HepG2 (cell line): Measurements from ENCODE around the gene STX8.

ENCODE experiments used
- EZH2 ChIP-seq: conservative IDR thresholded peaks from 2 replicates; pipeline ENCODE4 v1.6.1; 2012; ENCODE audit warnings: mild to moderate bottlenecking, low read depth, low read length, moderate library complexity
- NFKBIZ ChIP-seq: IDR thresholded peaks from 2 replicates; pipeline ENCODE4 v1.6.1; 2018; ENCODE audit warnings: missing genetic modification reagents, missing compliant biosample characterization
- POLR2A ChIP-seq, 2 experiments: IDR thresholded peaks; 2 replicates each; pipeline ENCODE4 v1.6.1; 2011; ENCODE audit warnings: low read depth in 2 of 2, low read length in 2 of 2, mild to moderate bottlenecking in 1 of 2, moderate library complexity in 1 of 2; ENCODE audit not compliant: insufficient read depth in 1 of 2
- SMC3 ChIP-seq: IDR thresholded peaks from 2 replicates; pipeline ENCODE4 v1.6.1; 2011; ENCODE audit warnings: low read length, improper control_type of control experiment
- ZNF10 ChIP-seq: sonication (generic); formaldehyde crosslinking; IDR thresholded peaks from 2 replicates; pipeline ENCODE4 v1.4.0; 2020; ENCODE audit warnings: mild to moderate bottlenecking, low read depth, missing genetic modification reagents, borderline replicate concordance
- ZNF274 ChIP-seq: sonication (generic); formaldehyde crosslinking; IDR thresholded peaks from 2 replicates; pipeline ENCODE4 v1.5.1; 2020; ENCODE audit warnings: mild to moderate bottlenecking, missing genetic modification reagents
- TF ChIP-seq, protein P1 (sequence below): sonication (generic); formaldehyde crosslinking; IDR thresholded peaks from 2 replicates; pipeline ENCODE4 v1.8.1; 2023; ENCODE audit warnings: mild to moderate bottlenecking, missing genetic modification reagents
- TF ChIP-seq, protein P2 (sequence below): sonication (generic); formaldehyde crosslinking; IDR thresholded peaks from 2 replicates; pipeline ENCODE4 v1.5.1; 2020; ENCODE audit warnings: mild to moderate bottlenecking, missing genetic modification reagents, moderate library complexity
- TF ChIP-seq, protein P3 (sequence below): sonication (generic); formaldehyde crosslinking; IDR thresholded peaks from 2 replicates; pipeline ENCODE4 v1.5.0; 2020; ENCODE audit warnings: missing genetic modification reagents
- TF ChIP-seq, protein P4 (sequence below): sonication (generic); formaldehyde crosslinking; IDR thresholded peaks from 2 replicates; pipeline ENCODE4 v1.5.0; 2020; ENCODE audit warnings: mild to moderate bottlenecking, missing genetic modification reagents, moderate library complexity

DNA sequence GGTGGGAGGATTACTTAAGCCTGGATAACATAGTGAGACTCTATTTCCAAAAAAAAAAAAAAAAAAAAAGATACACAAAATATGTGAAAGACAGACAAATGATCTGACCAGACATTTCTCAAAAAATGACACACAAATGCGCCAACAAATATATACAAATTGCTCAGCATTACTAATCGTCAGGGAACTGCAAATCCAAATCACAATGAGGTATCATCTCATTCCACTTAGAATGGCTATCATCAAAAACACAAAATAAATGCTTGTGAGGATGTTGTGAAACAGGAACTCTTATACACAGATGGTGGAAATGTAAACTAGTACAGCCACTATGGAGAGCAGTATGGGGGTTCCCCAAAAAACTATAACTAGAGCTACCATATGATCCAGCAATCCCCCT, 62.4 kb downstream of the STX8 start:
- TF ChIP-seq ZNF10 (CRISPR knock-in tag): no peak
- no peak for TF ChIP-seq SMC3
- no peak for TF ChIP-seq POLR2A (IDR thresholded peaks at IDR 0.05; ENCODE audit: insufficient read depth in 1 of 2, low read depth in 2 of 2, low read length in 2 of 2)
- TF ChIP-seq EZH2: no peak
- TF ChIP-seq ZNF274: no peak
- TF ChIP-seq, protein P1, sequence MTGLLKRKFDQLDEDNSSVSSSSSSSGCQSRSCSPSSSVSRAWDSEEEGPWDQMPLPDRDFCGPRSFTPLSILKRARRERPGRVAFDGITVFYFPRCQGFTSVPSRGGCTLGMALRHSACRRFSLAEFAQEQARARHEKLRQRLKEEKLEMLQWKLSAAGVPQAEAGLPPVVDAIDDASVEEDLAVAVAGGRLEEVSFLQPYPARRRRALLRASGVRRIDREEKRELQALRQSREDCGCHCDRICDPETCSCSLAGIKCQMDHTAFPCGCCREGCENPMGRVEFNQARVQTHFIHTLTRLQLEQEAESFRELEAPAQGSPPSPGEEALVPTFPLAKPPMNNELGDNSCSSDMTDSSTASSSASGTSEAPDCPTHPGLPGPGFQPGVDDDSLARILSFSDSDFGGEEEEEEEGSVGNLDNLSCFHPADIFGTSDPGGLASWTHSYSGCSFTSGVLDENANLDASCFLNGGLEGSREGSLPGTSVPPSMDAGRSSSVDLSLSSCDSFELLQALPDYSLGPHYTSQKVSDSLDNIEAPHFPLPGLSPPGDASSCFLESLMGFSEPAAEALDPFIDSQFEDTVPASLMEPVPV (CRISPR knock-in tag): no peak
- no peak for TF ChIP-seq NFKBIZ (CRISPR knock-in tag)
- TF ChIP-seq, protein P2, sequence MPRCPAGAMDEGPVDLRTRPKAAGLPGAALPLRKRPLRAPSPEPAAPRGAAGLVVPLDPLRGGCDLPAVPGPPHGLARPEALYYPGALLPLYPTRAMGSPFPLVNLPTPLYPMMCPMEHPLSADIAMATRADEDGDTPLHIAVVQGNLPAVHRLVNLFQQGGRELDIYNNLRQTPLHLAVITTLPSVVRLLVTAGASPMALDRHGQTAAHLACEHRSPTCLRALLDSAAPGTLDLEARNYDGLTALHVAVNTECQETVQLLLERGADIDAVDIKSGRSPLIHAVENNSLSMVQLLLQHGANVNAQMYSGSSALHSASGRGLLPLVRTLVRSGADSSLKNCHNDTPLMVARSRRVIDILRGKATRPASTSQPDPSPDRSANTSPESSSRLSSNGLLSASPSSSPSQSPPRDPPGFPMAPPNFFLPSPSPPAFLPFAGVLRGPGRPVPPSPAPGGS: no peak
- TF ChIP-seq, protein P3, sequence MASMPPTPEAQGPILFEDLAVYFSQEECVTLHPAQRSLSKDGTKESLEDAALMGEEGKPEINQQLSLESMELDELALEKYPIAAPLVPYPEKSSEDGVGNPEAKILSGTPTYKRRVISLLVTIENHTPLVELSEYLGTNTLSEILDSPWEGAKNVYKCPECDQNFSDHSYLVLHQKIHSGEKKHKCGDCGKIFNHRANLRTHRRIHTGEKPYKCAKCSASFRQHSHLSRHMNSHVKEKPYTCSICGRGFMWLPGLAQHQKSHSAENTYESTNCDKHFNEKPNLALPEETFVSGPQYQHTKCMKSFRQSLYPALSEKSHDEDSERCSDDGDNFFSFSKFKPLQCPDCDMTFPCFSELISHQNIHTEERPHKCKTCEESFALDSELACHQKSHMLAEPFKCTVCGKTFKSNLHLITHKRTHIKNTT: no peak
- TF ChIP-seq, protein P4, sequence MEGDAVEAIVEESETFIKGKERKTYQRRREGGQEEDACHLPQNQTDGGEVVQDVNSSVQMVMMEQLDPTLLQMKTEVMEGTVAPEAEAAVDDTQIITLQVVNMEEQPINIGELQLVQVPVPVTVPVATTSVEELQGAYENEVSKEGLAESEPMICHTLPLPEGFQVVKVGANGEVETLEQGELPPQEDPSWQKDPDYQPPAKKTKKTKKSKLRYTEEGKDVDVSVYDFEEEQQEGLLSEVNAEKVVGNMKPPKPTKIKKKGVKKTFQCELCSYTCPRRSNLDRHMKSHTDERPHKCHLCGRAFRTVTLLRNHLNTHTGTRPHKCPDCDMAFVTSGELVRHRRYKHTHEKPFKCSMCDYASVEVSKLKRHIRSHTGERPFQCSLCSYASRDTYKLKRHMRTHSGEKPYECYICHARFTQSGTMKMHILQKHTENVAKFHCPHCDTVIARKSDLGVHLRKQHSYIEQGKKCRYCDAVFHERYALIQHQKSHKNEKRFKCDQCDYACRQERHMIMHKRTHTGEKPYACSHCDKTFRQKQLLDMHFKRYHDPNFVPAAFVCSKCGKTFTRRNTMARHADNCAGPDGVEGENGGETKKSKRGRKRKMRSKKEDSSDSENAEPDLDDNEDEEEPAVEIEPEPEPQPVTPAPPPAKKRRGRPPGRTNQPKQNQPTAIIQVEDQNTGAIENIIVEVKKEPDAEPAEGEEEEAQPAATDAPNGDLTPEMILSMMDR (CRISPR knock-in tag): no peak
